HG03378 (cell line): Measurements from ENCODE around the gene ACYP1.
"Not testable (repeated sequence)": the region's sequence is repeated elsewhere in the genome, so short reads cannot be mapped to it uniquely, and the experiment has no call there.

Source experiments
- ATAC-seq: cut with Tn5 transposase; IDR thresholded peaks from one replicate; pipeline ENCODE4 v1.9.1; 2021; ENCODE audit warnings: mild to moderate bottlenecking, moderate library complexity; ENCODE audit not compliant: unreplicated experiment

ACYP1 gene

DNA sequence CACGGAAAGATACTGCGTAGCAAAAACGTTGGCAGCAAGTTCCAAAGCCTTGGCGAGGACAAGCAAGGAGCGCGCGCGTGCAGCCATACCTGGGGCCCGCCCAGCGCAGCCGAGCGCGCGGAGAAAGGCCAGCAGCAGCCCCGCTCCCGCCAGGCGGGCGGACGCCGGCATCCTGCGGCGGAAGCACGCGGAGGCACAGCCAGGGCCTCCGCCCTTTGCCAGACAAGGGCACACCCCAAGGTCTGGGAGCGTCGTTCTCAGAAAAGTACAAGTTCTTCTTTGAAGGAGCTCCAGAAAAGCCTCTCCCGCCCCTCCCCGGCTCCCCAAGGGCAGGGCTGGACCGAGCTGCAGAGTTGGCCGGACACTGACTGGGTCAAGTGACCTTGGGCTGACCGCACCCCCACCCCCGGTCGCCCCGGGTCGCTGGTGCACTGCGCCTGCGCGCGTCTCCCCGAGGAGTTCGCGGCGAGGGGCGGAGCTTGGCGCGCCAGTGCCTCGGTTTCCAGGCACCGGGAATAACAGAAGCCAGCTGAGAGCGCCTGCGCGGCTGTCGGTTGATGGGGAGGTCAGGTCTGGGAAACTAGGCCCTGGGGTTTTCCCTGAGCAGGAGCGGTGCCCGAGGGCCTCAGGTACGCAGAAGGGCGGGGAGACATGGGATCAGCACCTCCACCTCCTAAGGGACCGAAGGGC, 5.4 kb upstream of the ACYP1 start, which contains the start of gene ZC2HC1C:
Gene ZC2HC1C, plus strand, starts transcription at position 521 of the 690 bp plus-strand sequence. CDS start 933 bp downstream, outside the sequence.
- no peak for ATAC-seq

DNA sequence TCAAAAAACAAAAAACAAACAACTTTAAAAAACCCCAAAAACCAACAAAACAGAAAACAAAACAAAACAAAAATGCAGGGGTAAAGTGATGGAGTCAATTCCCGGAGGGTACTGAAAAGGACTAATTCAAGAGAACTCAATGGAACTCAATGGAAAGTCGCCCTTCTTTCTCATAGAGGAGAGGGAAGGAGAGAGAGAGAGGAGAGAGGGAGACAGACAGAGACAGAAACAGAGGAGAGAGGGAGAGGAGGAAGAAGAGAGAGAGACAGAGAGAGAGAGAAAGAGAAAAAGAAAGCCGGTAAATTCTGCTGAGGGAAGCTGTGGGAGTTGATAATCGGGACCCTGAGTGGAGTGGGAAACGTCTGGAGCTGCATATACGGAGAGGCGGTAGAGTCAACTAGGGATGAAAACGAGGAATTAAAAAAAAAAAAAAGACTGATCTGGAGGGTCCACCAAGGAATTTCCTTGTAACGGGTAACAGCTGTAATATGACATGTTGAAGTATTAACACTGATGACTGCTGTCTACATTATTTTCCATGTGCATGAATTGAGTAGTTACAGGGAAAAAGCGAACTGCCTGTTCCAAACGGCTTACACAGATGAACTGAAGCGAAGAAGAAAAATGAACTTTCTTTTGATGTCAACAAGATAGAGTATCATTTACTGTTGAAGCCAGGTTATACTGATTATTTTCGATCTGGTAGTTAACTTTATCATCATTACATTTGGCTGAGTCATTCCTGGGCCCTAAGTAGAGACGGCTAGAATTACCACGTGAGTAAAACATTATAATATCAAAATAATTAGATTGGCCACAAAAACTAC, 4.7 kb upstream of the ACYP1 start:
- no peak for ATAC-seq

DNA sequence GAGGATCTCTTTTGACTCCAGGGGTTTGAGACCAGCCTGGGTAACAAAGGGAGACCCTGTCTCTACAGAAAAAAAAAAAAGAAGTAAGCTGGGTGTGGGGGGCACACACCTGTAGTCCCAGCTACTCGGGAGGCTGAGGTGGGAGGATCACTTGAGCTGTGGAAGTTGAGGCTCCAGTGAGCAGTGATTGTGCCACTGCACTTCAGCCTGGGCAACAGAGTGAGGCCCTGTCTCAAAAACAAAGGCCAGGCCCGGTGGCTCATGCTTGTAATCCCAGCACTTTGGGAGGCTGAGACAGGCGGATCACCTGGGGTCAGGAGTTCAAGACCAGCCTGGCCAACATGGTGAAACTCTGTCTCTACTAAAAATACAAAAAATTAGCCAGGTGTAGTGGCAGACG, 3.9 kb upstream of the ACYP1 start:
- not testable (repeated sequence) for ATAC-seq

GRCh38 chr14:75067212-75067611, 3.4 kb upstream of the ACYP1 start:
- ATAC-seq: no peak

DNA sequence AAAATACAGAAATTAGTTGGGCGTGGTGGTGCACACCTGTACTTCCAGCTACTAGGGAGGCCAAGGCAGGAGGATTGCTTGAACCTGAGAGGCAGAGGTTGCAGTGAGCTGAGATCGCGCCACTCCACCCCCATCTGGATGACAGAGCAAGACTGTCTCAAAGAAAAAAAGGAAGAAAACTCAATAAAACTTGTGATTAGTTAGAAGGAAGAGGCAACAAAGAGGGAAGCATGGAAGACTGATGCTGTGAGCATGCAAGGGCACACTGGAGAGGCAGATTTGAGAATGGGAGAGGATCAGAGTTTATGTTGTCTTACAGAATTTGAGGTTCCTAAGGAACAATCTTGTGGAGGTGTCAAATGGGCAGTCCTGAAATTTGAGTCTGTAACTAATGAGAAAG, 2.9 kb upstream of the ACYP1 start:
- no peak for ATAC-seq

GRCh38 chr14:75064205-75064567, 362 bp upstream of the ACYP1 start:
- peak; percentile 21 for ATAC-seq

GRCh38 chr14:75063013-75063412, 811 bp downstream of the ACYP1 start:
- no peak for ATAC-seq

- no peak for ATAC-seq
These were observed 3.4 kb downstream of the ACYP1 start for GRCh38 chr14:75060420-75060819.

DNA sequence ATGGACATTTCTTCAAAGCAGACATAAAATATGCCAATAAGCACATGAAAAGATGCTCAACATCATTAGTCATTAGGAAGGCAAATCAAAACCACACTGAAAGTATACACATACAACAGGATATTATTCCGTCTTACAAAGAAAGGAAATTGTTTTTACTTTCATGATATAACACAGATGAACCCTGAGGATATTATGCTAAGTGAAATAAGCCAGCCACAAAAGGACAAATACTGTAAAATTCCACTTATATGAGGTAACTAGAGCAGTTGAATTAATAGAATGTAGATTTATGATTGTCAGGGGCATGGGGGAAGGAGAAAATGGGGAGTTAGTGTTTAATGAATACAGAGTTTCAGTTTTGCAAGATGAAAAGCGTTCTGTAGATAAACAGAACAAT, 4.2 kb downstream of the ACYP1 start:
- ATAC-seq: no peak

DNA sequence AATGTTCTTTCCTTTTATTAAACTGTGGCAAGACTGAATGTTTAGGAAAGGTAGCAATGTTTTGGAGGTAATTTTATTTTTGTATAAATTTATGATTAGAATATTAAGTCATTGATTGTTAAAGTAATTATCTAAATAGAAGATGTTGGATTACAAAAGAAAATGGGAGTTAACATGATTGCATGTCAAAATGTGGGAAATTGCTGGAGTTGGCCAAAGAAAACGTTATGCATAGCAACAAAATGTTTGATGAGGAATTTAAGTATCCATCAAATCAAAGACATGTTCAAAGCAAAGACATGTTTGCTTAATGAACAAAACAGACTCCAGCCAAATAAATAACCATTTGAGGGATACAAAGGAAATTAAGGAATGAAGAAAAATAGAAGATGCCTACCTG, 9.4 kb downstream of the ACYP1 start:
- ATAC-seq: no peak

- no peak for ATAC-seq
These were observed 10.2 kb downstream of the ACYP1 start for GRCh38 chr14:75053396-75054291.

- no peak for ATAC-seq
These were observed 12.3 kb downstream of the ACYP1 start for GRCh38 chr14:75051556-75051899.

DNA sequence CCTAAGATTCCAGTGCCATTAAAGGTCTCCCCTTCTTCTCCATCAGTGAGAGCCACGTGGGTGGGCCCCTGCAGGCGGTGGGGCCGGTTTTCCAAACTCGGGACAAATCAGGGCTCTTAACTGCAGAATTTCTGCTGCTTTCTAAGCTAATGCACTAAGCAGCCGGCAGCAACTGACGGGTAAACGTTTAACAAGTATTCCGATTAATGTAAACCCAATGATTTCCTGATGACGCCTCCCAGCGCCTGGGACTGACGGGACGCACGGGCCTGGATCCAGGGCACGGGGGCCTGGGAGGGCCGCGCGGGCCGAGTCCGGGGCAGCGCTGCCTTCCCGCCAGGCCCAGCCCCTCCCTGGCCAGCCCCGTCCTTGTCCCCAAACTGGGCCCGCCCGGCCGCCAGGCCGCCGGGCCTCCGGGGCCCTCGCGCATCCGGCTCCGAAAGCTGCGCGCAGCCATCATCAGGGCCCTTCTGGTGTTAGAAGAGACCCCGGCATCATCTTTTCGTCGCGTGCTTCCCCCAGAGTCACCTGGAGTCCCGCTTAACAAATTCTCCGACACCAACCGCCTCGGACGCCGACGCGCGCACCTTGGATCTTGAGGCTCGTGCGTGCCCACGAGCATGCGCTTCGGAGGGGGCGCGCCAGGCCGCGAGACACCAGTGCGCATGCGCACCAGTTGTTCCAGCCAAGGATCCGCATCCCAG, 12.8 kb downstream of the ACYP1 start, which contains the start of gene MLH3:
Gene MLH3, minus strand, starts transcription at position 616 of the 704 bp plus-strand sequence. CDS start 1,812 bp downstream, outside the sequence.
- ATAC-seq: peak; percentile 57

DNA sequence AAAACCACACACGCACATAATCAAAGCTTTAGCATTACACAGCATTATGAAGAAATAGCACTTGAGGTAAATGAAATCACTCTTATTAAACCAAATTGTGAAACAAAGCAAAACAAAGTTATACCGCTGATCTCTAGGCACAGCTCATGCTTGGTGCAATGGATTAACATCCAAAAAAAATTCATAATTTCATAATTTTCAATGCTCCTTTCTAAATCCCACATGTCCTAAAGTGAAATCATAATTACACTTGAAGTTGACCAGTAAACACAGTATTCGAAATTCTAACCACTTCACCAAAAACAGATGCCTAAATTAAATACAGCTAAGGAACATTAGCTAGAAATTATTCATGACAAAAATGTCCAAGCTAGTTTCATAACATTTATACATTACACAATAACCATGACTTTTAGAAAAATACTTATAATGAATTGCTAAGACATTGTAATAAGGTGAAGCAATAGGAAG, 14.1 kb downstream of the ACYP1 start:
- no peak for ATAC-seq

- ATAC-seq: no peak
These were observed 14.7 kb downstream of the ACYP1 start for GRCh38 chr14:75049136-75049535.

- ATAC-seq: no peak
These were observed 15.7 kb downstream of the ACYP1 start for GRCh38 chr14:75048101-75048500.

- ATAC-seq: no peak
These were observed 16.3 kb downstream of the ACYP1 start for GRCh38 chr14:75047506-75047905.

GRCh38 chr14:75046899-75047298, 16.9 kb downstream of the ACYP1 start:
- ATAC-seq: no peak

DNA sequence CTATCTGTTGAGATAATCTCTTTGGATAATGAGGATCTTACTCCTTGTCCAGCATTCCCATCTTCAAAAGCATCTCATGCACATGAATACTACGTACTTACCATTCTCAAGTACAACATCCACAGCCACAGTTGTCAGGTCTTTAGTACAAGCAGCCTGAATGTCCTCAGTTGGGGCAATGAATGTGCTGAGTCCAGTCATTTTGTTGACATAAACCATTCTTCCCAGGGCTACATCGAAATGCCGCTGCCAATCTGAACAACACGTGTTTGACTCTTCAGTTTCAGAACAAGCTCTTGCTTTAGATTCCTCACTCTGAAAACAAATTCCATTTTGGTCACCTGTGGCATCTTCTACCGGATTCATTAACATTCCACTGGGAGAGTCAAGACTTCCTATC, 17.5 kb downstream of the ACYP1 start:
- ATAC-seq: no peak

DNA sequence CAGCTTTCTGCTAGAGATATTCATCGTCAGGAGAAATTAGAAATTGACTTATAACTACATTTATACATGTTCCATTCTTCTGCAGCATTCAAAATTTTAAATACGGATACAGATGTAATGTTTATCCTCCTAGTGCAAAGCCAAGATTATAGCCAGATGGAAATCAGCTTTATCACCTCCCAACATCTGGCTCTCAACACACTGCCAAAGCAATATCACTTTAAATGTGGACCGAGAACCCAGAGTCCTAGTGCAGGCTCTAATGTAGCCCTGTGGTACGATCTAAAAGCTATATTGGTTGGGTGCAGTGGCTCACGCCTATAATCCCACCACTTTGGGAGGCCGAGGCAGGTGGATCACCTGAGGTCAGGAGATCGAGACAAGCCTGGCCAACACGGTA, 19.1 kb downstream of the ACYP1 start:
- no peak for ATAC-seq

- no peak for ATAC-seq
These were observed 19.5 kb downstream of the ACYP1 start for GRCh38 chr14:75044322-75044721.
